GM21576 (cell line): Measurements from ENCODE around the gene HDAC3.
A peak's percentile ranks its signal among the peaks of the same experiment; 100 is the strongest.

Source experiments
- ATAC-seq: cut with Tn5 transposase; IDR thresholded peaks from one replicate; pipeline ENCODE4 v1.9.1; 2021; ENCODE audit warnings: mild to moderate bottlenecking, moderate library complexity; ENCODE audit not compliant: unreplicated experiment

Gene HDAC3

GRCh38 chr5:141636413-141637122 is at the start of gene HDAC3, which contains the start of gene RELL2:
Gene HDAC3 (minus strand): TSS chr5:141636849. CDS start chr5:141636790, 59 bp downstream.
Gene RELL2 (plus strand): TSS chr5:141636997. CDS start chr5:141638226, 1,229 bp downstream.
- ATAC-seq, result peak; percentile 74

GRCh38 chr5:141685591-141685990 is 48.9 kb upstream of the HDAC3 start:
- ATAC-seq, result no peak

GRCh38 chr5:141683596-141684141 is 47.0 kb upstream of the HDAC3 start:
- no peak for ATAC-seq

- ATAC-seq, result no peak
Measured at GRCh38 chr5:141681695-141682641, 45.3 kb upstream of the HDAC3 start, which contains the start of gene ARAP3. Gene ARAP3 (minus strand): TSS chr5:141682230. CDS start chr5:141680486, 1,744 bp downstream.

- ATAC-seq, result no peak
Measured at GRCh38 chr5:141681295-141681694, 44.6 kb upstream of the HDAC3 start.

- ATAC-seq, result no peak
Measured at GRCh38 chr5:141680751-141681201, 44.1 kb upstream of the HDAC3 start.

GRCh38 chr5:141680178-141680577 is 43.5 kb upstream of the HDAC3 start:
- ATAC-seq, result no peak

GRCh38 chr5:141677415-141677814 is 40.8 kb upstream of the HDAC3 start:
- no peak for ATAC-seq

- no peak for ATAC-seq
Measured at GRCh38 chr5:141675672-141676071, 39.0 kb upstream of the HDAC3 start.

GRCh38 chr5:141674747-141675146 is 38.1 kb upstream of the HDAC3 start:
- no peak for ATAC-seq

- no peak for ATAC-seq
Measured at GRCh38 chr5:141672841-141673813, 36.5 kb upstream of the HDAC3 start.

- ATAC-seq, result no peak
Measured at GRCh38 chr5:141672071-141672840, 35.6 kb upstream of the HDAC3 start.

GRCh38 chr5:141669520-141669919 is 32.9 kb upstream of the HDAC3 start:
- ATAC-seq, result no peak

- ATAC-seq, result no peak
Measured at GRCh38 chr5:141668601-141669265, 32.1 kb upstream of the HDAC3 start.

GRCh38 chr5:141665995-141666940 is 29.6 kb upstream of the HDAC3 start:
- ATAC-seq, result no peak

GRCh38 chr5:141664733-141665461 is 28.2 kb upstream of the HDAC3 start:
- ATAC-seq, result peak; percentile 86

- ATAC-seq, result no peak
Measured at GRCh38 chr5:141663506-141663905, 26.9 kb upstream of the HDAC3 start.
